Heart right ventricle (tissue), 16 donors: ENCODE data around the gene NHS. TPM values are rescaled to one million over a fixed set of nuclear protein-coding genes. Genes with fewer than 3 reads are reported as not detected.

Experiments
- ATAC-seq, 8 donors: fragments of 200-7000 bp; cut with Tn5 transposase; one replicate each; pipeline ENCODE4 v1.9.1; 2020; ENCODE audit warnings: mild to moderate bottlenecking in 8 of 8, moderate library complexity in 8 of 8, moderate number of reproducible peaks in 1 of 8
- DNase-seq, 2 donors: peaks; one replicate each; pipeline ENCODE4 v3.0.0-alpha.2; 2020
- H3K27ac ChIP-seq, 10 donors: fragments of 200-600 bp; sonication (generic) in 2 of 10; one replicate each; pipeline versions ENCODE4 v1.5.0 to v1.8.0; 2020 to 2022; ENCODE audit warnings: mild to moderate bottlenecking in 3 of 10
- H3K27me3 ChIP-seq, 7 donors: fragments of 200-600 bp; one replicate each; pipeline ENCODE4 v1.8.0; 2021 to 2022; ENCODE audit warnings: mild to moderate bottlenecking in 2 of 7
- H3K36me3 ChIP-seq, 9 donors: fragments of 200-600 bp; sonication (generic) in 1 of 9; one replicate each; pipeline versions ENCODE4 v1.5.0 to v1.8.0; 2020 to 2022; ENCODE audit warnings: mild to moderate bottlenecking in 2 of 9
- H3K4me1 ChIP-seq, 9 donors: fragments of 200-600 bp; sonication (generic) in 1 of 9; one replicate each; pipeline versions ENCODE4 v1.5.0 to v1.8.0; 2020 to 2022; ENCODE audit warnings: mild to moderate bottlenecking in 4 of 9
- H3K4me3 ChIP-seq, 10 donors: fragments of 200-600 bp; sonication (generic) in 2 of 10; one replicate each; pipeline versions ENCODE4 v1.5.0 to v1.8.0; 2020 to 2022; ENCODE audit warnings: mild to moderate bottlenecking in 7 of 10, moderate library complexity in 2 of 10
- H3K9me3 ChIP-seq, 11 donors: fragments of 200-600 bp in 10 of 11; sonication (generic) in 2 of 11; one replicate each; pipeline versions ENCODE4 v1.5.0 to v1.8.0; 2013 to 2022; ENCODE audit warnings: mild to moderate bottlenecking in 2 of 11, control low read depth in 1 of 11, moderate library complexity in 1 of 11
- WGBS, 2 donors: extraction: QIAGEN DNeasy Blood & Tissue Kit; methylation state at CpG; one replicate each; pipeline ENCODE4 v1.1.7; 2013; ENCODE audit warnings: inconsistent platforms in 1 of 2; 5-methylcytosine and 5-hydroxymethylcytosine counted together
- intact Hi-C, 10 donors: fragments of 100-400 bp; cut with DNase I; formaldehyde crosslinking; loops; one replicate each; pipeline versions ENCODE4 v1.11.1 to v1.14.2; 2022
- polyA plus RNA-seq, 2 donors: library from polyadenylated mRNA; stranded (reverse); fragments of 200-250 nt; gene quantifications; one replicate each; pipeline ENCODE4 v1.2.3, GENCODE V29; 2013
- total RNA-seq, 10 donors: library from RNA; stranded (reverse); fragmentation: NEBNext Ultra II Directional in 3 of 10; extraction: Animal tissue kit (Norgen Biotek cat#: 25700) in 3 of 10; gene quantifications; one replicate each; pipeline versions ENCODE4 v1.2.1 to v1.2.4, GENCODE V29; 2021 to 2023
- TF ChIP-seq, protein P1 (sequence below), 9 donors: fragments of 200-600 bp; sonication (generic) in 2 of 9; IDR thresholded peaks; one replicate each; pipeline versions ENCODE4 v1.5.0 to v1.8.0; 2021 to 2022; ENCODE audit warnings: antibody characterized with exemption in 9 of 9, mild to moderate bottlenecking in 5 of 9, moderate library complexity in 1 of 9
- donor health status: Arrhythmogenic right ventricular cardiomyopathy.
- donor health status: ischemic (EF 13 %, LVEDD 7.1; RV severe dilation, severe dysfunction).
- donor health status: healthy with polysubstance abuse.
- donor health status: DM: no; HTN: yes; CAD: no.
- donor health status: DM: no; HTN: no; CAD: no.
- donor health status: ischemic (EF 25% LVEDD 6.9; RV normal size, moderate dysfunction).
- donor health status: ischemic (EF 25% LVEDD 5.7; RV mildly dilated, moderate dysfunction).
- donor health status: healthy.
- donor health status: DM: yes; HTN: yes; CAD: no.
- donor health status: Ischemic cardiomyopathy.
- donor health status: ischemic (EF 35%, LVEDD 5.7; RV mildly dilated, moderate dysfunction).
- donor health status: nonischemic (EF 11% LVEDD 7.7; RV severe dilation, severe dysfunction).
- donor health status: DM: yes; HTN: yes; CAD: no.
- donor health status: PGD.
- donor health status: ischemic (EF 29% LVEDD 5.4; RV normal size, mild dysfunction).
- donor health status: nonischemic (EF 23%, LVEDD 6.1; RV moderate dilation, normal function).

NHS gene
- total and polyA plus RNA-seq, 12 donors, result 0.20 to 2.7 (median 1.2) TPM

DNA sequence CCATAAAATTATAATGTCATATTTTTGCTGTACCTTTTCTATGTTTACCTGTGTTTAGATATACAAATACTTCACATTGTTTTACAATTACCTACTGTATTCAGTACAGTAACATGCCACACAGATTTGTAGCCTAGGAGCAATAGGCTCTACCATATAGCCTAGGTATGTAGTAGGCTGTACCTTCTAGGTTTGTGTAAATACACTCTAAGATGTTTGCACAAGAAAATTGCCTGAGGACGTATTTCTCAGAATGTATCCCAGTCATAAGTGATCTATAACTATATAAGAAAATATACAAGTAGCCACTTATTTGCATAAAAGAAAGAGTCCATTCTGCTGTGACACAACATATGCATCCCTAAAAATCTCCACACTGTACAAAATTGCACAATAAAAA, 326.0 kb downstream of the NHS start:
- Histone ChIP-seq H3K27me3 (peaks cover 0 to 18% (median 0%) of the 10 kb centered on the region in 7 donors), H3K36me3 (no peaks in the 10 kb centered on the region), H3K9me3 (no peaks in the 10 kb centered on the region), H3K4me3 (no peak overlapping the region), H3K27ac (no peak overlapping the region), H3K4me1 (no peaks in the 10 kb centered on the region)
- ATAC-seq, result no peak
- DNase-seq, result no peak
- WGBS, 2 donors, result 93 to 100% methylated on average over 1 of the region's 1 CpG
- TF ChIP-seq, protein P1, sequence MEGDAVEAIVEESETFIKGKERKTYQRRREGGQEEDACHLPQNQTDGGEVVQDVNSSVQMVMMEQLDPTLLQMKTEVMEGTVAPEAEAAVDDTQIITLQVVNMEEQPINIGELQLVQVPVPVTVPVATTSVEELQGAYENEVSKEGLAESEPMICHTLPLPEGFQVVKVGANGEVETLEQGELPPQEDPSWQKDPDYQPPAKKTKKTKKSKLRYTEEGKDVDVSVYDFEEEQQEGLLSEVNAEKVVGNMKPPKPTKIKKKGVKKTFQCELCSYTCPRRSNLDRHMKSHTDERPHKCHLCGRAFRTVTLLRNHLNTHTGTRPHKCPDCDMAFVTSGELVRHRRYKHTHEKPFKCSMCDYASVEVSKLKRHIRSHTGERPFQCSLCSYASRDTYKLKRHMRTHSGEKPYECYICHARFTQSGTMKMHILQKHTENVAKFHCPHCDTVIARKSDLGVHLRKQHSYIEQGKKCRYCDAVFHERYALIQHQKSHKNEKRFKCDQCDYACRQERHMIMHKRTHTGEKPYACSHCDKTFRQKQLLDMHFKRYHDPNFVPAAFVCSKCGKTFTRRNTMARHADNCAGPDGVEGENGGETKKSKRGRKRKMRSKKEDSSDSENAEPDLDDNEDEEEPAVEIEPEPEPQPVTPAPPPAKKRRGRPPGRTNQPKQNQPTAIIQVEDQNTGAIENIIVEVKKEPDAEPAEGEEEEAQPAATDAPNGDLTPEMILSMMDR (IDR thresholded peaks at IDR 0.05), result no peak
- intact Hi-C loops, result no loop called here

DNA sequence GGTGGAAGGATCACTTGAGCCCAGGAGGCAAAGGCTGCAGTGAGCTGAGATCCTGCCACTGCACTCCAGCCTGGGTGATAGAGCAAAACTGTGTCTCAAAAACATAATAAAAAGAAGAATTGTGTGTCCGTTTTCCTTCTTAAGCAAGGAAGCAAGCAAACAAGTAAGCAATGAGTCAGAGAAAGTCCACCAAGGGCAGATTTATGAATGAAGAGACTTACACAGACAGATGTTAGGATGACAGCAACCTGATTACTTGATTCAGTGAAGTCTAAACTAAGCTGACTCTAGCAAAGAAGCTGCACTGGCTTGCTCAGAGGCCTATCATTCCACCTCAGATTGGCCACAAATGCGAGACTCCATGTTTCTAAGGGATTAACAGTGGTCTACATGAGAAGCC, 328.2 kb downstream of the NHS start:
- intact Hi-C loops, result no loop called here
- TF ChIP-seq, protein P1 (IDR thresholded peaks at IDR 0.05), result no peak

DNA sequence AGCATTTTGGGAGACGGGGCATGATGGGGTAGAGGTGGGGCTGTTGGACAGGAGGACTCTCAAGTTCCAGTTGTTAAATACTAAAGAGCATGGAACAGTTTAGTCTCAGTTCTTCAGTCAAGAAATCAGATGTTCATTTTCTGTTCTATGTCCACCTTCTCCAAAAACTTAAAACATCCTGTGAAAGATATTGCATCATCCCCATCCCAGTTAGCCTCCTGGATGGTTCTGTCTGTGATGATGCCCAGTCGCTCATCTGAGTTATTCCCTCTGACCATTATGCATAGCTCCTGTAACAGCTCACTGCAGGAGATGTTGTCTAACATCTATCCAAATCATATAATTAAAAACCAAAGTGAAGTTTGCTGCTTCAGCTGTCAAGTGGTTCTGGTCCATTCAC, 330.2 kb downstream of the NHS start:
- no peaks in the 10 kb centered on the region for H3K36me3 ChIP-seq
- H3K9me3 ChIP-seq, result no peaks in the 10 kb centered on the region
- ATAC-seq (no peak), DNase-seq (no peak)
- peaks cover 0 to 13% (median 0%) of the 10 kb centered on the region in 7 donors for H3K27me3 ChIP-seq
- TF ChIP-seq, protein P1 (IDR thresholded peaks at IDR 0.05), result no peak
- intact Hi-C loops, result no loop called here
- no peak overlapping the region for H3K4me3 ChIP-seq
- no peak overlapping the region for H3K27ac ChIP-seq
- 89 to 92% methylated on average over 2 of the region's 2 CpGs for WGBS, 2 donors
- H3K4me1 ChIP-seq, result no peaks in the 10 kb centered on the region

More for the DNA sequence above, 328.2 kb downstream of the NHS start:
- Histone ChIP-seq H3K27ac (no peak overlapping the region), H3K9me3 (no peaks in the 10 kb centered on the region), H3K27me3 (peaks cover 0 to 13% (median 0%) of the 10 kb centered on the region in 7 donors), H3K4me1 (no peaks in the 10 kb centered on the region), H3K36me3 (no peaks in the 10 kb centered on the region), H3K4me3 (no peak overlapping the region)
- no peak for DNase-seq
- 85 to 87% methylated on average over 2 of the region's 2 CpGs for WGBS, 2 donors
- no peak for ATAC-seq

DNA sequence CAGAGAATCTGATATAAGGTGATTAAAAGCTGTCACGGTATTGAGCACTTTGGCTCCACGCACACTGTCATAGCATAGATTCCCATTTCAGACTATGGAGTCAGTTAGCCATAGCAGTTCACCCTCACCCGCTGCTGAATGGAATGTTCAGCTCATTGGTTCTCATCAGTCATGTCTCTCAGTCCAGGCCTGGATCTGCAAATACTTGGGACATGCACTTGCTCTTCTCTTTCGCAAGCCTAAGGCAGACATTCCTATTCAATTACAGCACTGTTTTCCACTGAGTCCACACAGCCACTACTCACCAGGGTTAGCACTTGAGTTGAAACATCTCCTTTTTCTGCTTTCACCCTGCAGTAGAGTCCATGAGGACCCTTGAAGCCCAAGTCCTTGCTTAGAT, 331.7 kb downstream of the NHS start:
- Histone ChIP-seq H3K27ac (no peak overlapping the region), H3K27me3 (peaks cover 0 to 7% (median 0%) of the 10 kb centered on the region in 7 donors), H3K9me3 (no peaks in the 10 kb centered on the region), H3K4me1 (no peaks in the 10 kb centered on the region), H3K4me3 (no peak overlapping the region), H3K36me3 (no peaks in the 10 kb centered on the region)
- no peak for DNase-seq
- WGBS, 2 donors, result 95 to 96% methylated on average over 4 of the region's 4 CpGs
- intact Hi-C loops, result no loop called here
- no peak for ATAC-seq
- TF ChIP-seq, protein P1 (IDR thresholded peaks at IDR 0.05), result no peak
